GM23338 (cell line): ENCODE results near the gene FYN. TPM values are rescaled to one million over a fixed set of nuclear protein-coding genes. Genes with fewer than 3 reads are reported as not detected.

ENCODE experiments used
- ATAC-seq: fragments of 200-7000 bp; cut with Tn5 transposase; 3 replicates; pipeline ENCODE4 v1.9.1; 2020
- DNase-seq: peaks from one replicate; pipeline ENCODE4 v3.0.0-alpha.2; 2015; ENCODE audit warnings: low spot score
- H2AFZ ChIP-seq: fragments of 200-600 bp; sonication (generic); 2 replicates; pipeline ENCODE4 v1.8.0; 2016; ENCODE audit warnings: antibody characterized with exemption, mild to moderate bottlenecking, moderate library complexity
- H3F3A ChIP-seq: fragments of 200-600 bp; sonication (generic); replicated peaks from 2 replicates; pipeline ENCODE4 v1.8.0; 2017; ENCODE audit warnings: antibody characterized with exemption, mixed run types, low read depth
- H3K27ac ChIP-seq: fragments of 200-600 bp; sonication (generic); 2 replicates; pipeline ENCODE4 v1.6.1; 2016; ENCODE audit warnings: low read depth
- H3K27me3 ChIP-seq: fragments of 200-600 bp; sonication (generic); 2 replicates; pipeline ENCODE4 v1.8.0; 2016; ENCODE audit warnings: mild to moderate bottlenecking, mixed run types, moderate library complexity; ENCODE audit not compliant: insufficient read depth
- H3K36me3 ChIP-seq: fragments of 200-600 bp; sonication (generic); 2 replicates; pipeline ENCODE4 v1.8.0; 2016; ENCODE audit warnings: mild to moderate bottlenecking; ENCODE audit not compliant: insufficient read depth
- H3K4me1 ChIP-seq: fragments of 200-600 bp; sonication (generic); 2 replicates; pipeline ENCODE4 v1.8.0; 2016; ENCODE audit warnings: mild to moderate bottlenecking, moderate library complexity; ENCODE audit not compliant: insufficient read depth
- H3K4me2 ChIP-seq: fragments of 200-600 bp; sonication (generic); 2 replicates; pipeline ENCODE4 v1.7.1; 2017; ENCODE audit warnings: mixed run types
- H3K4me3 ChIP-seq: fragments of 200-600 bp; sonication (generic); 2 replicates; pipeline ENCODE4 v1.6.1; 2016; ENCODE audit warnings: mixed run types
- H3K79me2 ChIP-seq: fragments of 200-600 bp; sonication (generic); replicated peaks from 2 replicates; pipeline ENCODE4 v1.8.0; 2017; ENCODE audit warnings: mild to moderate bottlenecking; ENCODE audit not compliant: insufficient read depth
- H3K9me2 ChIP-seq: fragments of 200-600 bp; sonication (generic); 2 replicates; pipeline ENCODE4 v1.8.0; 2017; ENCODE audit not compliant: insufficient read depth
- H4K20me1 ChIP-seq: fragments of 200-600 bp; sonication (generic); replicated peaks from 2 replicates; pipeline ENCODE4 v1.8.0; 2017; ENCODE audit warnings: mild to moderate bottlenecking; ENCODE audit not compliant: insufficient read depth
- H3K27ac Mint-ChIP-seq: 2 replicates; pipeline ENCODE4 v1.8.0; 2020; ENCODE audit warnings: inconsistent platforms, mild to moderate bottlenecking, moderate library complexity, mixed read lengths
- H3K27me3 Mint-ChIP-seq: 3 replicates; pipeline ENCODE4 v1.8.0; 2022; ENCODE audit warnings: low read depth, mild to moderate bottlenecking, moderate library complexity, mixed read lengths, inconsistent platforms; ENCODE audit not compliant: insufficient read depth, poor library complexity
- H3K36me3 Mint-ChIP-seq: 3 replicates; pipeline ENCODE4 v1.8.0; 2021; ENCODE audit warnings: low read depth, mild to moderate bottlenecking, inconsistent platforms, moderate library complexity, mixed read lengths
- H3K4me1 Mint-ChIP-seq: 3 replicates; pipeline ENCODE4 v1.8.0; 2020; ENCODE audit warnings: mild to moderate bottlenecking, inconsistent platforms, mixed read lengths
- H3K4me3 Mint-ChIP-seq: 3 replicates; pipeline ENCODE4 v1.8.0; 2021; ENCODE audit warnings: moderate library complexity, mild to moderate bottlenecking, inconsistent platforms, mixed read lengths
- H3K9me3 Mint-ChIP-seq: 3 replicates; pipeline ENCODE4 v1.8.0; 2020; ENCODE audit warnings: moderate library complexity, mild to moderate bottlenecking, inconsistent platforms, mixed read lengths
- CREB1 ChIP-seq: fragments of 250-450 bp; sonication (Bioruptor Pico); IDR thresholded peaks from 2 replicates; pipeline ENCODE4 v1.5.0; 2020; ENCODE audit warnings: low read depth, mild to moderate bottlenecking, moderate library complexity
- EZH2phosphoT487 ChIP-seq: fragments of 200-600 bp; sonication (generic); IDR thresholded peaks from one replicate; pipeline ENCODE4 v1.8.1; 2018; ENCODE audit warnings: antibody characterized with exemption; ENCODE audit not compliant: unreplicated experiment
- JUNB ChIP-seq: IDR thresholded peaks from one replicate; pipeline ENCODE4 v1.6.1; 2016; ENCODE audit warnings: antibody characterized with exemption; ENCODE audit not compliant: unreplicated experiment
- NANOG ChIP-seq: IDR thresholded peaks from 2 replicates; pipeline ENCODE4 v1.6.1; 2016; ENCODE audit warnings: antibody characterized with exemption, borderline replicate concordance
- ZNF114 ChIP-seq: fragments of 250-450 bp; sonication (Bioruptor Pico); IDR thresholded peaks from 2 replicates; pipeline ENCODE4 v1.5.0; 2020; ENCODE audit warnings: mild to moderate bottlenecking, moderate library complexity
- polyA plus RNA-seq: library from polyadenylated mRNA; unstranded; fragments of >200 nt; fragmentation: Nextera tagmentation; extraction: Ambion mirVana; gene quantifications from 2 replicates; pipeline ENCODE4 v1.2.1, GENCODE V29; 2016
- total RNA-seq: library from RNA; depleted of rRNA; stranded (reverse); fragments of >200 nt; shearing (Covaris generic); gene quantifications from 2 replicates; pipeline ENCODE4 v1.2.3, GENCODE V29; 2014
- TF ChIP-seq, protein P1 (sequence below): fragments of 250-450 bp; sonication (Bioruptor Pico); IDR thresholded peaks from 2 replicates; pipeline ENCODE4 v1.5.0; 2020; ENCODE audit warnings: mild to moderate bottlenecking, moderate library complexity

Gene FYN
- total and polyA plus RNA-seq, 2 experiments from 2014 or later, result 46.8 to 143 TPM

GRCh38 chr6:111727041-111727440 lies 146.2 kb downstream of the FYN start (continued):
- TF ChIP-seq, protein P1, sequence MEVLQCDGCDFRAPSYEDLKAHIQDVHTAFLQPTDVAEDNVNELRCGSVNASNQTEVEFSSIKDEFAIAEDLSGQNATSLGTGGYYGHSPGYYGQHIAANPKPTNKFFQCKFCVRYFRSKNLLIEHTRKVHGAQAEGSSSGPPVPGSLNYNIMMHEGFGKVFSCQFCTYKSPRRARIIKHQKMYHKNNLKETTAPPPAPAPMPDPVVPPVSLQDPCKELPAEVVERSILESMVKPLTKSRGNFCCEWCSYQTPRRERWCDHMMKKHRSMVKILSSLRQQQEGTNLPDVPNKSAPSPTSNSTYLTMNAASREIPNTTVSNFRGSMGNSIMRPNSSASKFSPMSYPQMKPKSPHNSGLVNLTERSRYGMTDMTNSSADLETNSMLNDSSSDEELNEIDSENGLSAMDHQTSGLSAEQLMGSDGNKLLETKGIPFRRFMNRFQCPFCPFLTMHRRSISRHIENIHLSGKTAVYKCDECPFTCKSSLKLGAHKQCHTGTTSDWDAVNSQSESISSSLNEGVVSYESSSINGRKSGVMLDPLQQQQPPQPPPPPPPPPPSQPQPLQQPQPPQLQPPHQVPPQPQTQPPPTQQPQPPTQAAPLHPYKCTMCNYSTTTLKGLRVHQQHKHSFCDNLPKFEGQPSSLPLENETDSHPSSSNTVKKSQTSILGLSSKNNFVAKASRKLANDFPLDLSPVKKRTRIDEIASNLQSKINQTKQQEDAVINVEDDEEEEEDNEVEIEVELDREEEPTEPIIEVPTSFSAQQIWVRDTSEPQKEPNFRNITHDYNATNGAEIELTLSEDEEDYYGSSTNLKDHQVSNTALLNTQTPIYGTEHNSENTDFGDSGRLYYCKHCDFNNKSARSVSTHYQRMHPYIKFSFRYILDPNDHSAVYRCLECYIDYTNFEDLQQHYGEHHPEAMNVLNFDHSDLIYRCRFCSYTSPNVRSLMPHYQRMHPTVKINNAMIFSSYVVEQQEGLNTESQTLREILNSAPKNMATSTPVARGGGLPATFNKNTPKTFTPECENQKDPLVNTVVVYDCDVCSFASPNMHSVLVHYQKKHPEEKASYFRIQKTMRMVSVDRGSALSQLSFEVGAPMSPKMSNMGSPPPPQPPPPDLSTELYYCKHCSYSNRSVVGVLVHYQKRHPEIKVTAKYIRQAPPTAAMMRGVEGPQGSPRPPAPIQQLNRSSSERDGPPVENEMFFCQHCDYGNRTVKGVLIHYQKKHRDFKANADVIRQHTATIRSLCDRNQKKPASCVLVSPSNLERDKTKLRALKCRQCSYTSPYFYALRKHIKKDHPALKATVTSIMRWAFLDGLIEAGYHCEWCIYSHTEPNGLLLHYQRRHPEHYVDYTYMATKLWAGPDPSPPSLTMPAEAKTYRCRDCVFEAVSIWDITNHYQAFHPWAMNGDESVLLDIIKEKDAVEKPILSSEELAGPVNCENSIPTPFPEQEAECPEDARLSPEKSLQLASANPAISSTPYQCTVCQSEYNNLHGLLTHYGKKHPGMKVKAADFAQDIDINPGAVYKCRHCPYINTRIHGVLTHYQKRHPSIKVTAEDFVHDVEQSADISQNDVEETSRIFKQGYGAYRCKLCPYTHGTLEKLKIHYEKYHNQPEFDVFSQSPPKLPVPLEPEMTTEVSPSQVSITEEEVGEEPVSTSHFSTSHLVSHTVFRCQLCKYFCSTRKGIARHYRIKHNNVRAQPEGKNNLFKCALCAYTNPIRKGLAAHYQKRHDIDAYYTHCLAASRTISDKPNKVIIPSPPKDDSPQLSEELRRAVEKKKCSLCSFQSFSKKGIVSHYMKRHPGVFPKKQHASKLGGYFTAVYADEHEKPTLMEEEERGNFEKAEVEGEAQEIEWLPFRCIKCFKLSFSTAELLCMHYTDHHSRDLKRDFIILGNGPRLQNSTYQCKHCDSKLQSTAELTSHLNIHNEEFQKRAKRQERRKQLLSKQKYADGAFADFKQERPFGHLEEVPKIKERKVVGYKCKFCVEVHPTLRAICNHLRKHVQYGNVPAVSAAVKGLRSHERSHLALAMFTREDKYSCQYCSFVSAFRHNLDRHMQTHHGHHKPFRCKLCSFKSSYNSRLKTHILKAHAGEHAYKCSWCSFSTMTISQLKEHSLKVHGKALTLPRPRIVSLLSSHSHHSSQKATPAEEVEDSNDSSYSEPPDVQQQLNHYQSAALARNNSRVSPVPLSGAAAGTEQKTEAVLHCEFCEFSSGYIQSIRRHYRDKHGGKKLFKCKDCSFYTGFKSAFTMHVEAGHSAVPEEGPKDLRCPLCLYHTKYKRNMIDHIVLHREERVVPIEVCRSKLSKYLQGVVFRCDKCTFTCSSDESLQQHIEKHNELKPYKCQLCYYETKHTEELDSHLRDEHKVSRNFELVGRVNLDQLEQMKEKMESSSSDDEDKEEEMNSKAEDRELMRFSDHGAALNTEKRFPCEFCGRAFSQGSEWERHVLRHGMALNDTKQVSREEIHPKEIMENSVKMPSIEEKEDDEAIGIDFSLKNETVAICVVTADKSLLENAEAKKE, result no peak
- TF ChIP-seq JUNB (no peak), ZNF114 (CRISPR knock-in tag) (no peak), EZH2phosphoT487 (no peak), CREB1 (CRISPR knock-in tag) (no peak)

DNA sequence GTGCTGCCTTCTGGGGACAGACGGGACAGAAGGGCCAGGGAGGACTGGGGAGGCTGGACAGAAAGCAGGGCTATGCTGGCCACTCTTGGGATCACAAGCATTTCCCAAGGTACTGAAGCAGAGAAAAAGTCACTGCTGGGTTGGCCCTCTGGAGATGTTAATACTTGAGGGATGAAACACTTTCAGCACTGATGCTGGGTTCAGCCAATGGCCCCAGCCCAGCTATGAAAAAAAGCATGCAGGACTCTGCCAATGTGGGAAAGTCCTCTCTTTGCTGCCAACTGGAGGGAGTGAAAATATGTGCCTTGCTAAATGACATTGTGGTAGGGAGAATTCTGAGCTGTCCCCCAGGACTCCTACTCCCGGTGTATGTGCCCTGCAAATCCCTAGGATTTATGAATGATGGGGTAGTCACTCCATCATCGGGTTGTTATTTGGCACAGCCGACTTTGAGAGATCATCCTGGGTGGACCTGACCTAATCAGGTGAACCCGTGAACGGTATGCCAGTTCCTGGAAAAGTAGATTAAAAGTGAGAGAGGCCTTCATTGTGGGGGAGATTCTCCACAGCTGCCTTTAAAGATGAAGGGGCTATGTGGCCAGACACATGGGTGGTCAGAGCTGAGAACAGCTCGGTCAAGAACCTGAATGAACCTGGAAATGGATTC lies 147.7 kb downstream of the FYN start:
- H3K27me3 ChIP-seq, result no peaks in the 10 kb centered on the region
- H3K36me3 Mint-ChIP-seq, result peaks cover 4% of the 10 kb centered on the region; the same call in 1 of the 3 replicates
- H3K27ac ChIP-seq, result no peak overlapping the region
- H2AFZ ChIP-seq, result no peak overlapping the region
- TF ChIP-seq, protein P1, result no peak
- TF ChIP-seq NANOG, result no peak
- H3K27ac Mint-ChIP-seq, result no peak overlapping the region
- DNase-seq (no peak), ATAC-seq (no peak)
- no peaks in the 10 kb centered on the region for H4K20me1 ChIP-seq
- H3K4me1 ChIP-seq, result peaks cover 11% of the 10 kb centered on the region
- no peaks in the 10 kb centered on the region for H3K9me2 ChIP-seq
- no peaks in the 10 kb centered on the region for H3F3A ChIP-seq
- H3K4me3 ChIP-seq, result no peak overlapping the region
- no peaks in the 10 kb centered on the region for H3K36me3 ChIP-seq
- no peaks in the 10 kb centered on the region for H3K9me3 Mint-ChIP-seq
- H3K79me2 ChIP-seq, result peaks cover 20% of the 10 kb centered on the region
- H3K4me3 Mint-ChIP-seq, result no peak overlapping the region
- peaks cover 3% of the 10 kb centered on the region for H3K27me3 Mint-ChIP-seq
- peaks cover 22% of the 10 kb centered on the region for H3K4me1 Mint-ChIP-seq
- H3K4me2 ChIP-seq, result no peak overlapping the region
